ENCODE results near the gene ARID3A. TPM values are rescaled to one million over a fixed set of nuclear protein-coding genes. Genes with fewer than 3 reads are reported as not detected.

ARID3A gene
- total RNA-seq, 1 donor from 2014 or later: 2.4 TPM

DNA sequence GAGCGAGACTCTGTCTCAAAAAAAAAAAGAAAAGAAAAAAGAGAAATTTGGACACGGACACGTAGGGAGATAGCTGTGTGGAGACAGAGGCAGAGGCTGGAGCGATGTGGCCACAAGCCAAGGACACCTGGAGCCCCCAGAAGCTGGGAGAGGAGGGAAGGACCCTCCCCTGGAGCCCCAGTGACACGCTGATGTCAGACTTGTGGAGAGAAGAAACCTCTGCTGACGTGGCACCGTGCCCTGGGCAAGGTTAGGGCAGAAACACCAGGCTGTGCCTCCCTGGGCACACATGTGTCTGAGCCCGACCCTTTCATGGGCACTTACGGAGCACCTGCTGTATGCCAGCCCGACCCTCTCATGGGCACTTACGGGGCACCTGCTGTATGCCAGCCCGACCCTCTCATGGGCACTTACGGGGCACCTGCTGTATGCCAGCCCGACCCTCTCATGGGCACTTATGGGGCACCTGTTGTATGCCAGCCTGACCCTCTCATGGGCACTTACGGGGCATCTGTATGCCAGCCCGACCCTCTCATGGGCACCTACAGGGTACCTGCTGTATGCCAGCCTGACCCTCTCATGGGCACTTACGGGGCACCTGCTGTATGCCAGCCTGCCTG, 17.8 kb downstream of the ARID3A start:
- no peak for FAIRE-seq
- DNase-seq (ENCODE audit: low spot score in 2 of 2): no peak

DNA sequence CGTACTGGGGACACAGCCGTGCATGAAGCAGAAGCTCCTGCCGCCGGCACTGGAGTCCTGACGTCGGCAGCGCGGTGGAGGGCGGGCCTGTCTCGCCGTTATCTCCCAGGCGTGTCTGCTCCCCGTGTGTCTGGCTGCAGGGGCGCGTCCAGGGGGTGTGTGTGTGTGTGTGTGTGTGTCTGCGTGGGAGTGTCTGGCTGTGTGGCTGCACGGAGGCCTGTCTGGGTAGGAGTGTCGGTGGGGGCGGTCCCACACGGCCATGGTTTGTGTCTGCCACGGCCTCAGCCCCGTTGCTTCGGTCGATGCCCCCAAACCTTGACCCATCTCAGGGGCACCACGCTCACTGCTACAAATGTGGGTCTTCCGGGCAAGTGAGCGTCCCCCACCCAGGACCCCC, 18.3 kb downstream of the ARID3A start:
- FAIRE-seq: no peak
- DNase-seq (ENCODE audit: low spot score in 2 of 2): no peak

DNA sequence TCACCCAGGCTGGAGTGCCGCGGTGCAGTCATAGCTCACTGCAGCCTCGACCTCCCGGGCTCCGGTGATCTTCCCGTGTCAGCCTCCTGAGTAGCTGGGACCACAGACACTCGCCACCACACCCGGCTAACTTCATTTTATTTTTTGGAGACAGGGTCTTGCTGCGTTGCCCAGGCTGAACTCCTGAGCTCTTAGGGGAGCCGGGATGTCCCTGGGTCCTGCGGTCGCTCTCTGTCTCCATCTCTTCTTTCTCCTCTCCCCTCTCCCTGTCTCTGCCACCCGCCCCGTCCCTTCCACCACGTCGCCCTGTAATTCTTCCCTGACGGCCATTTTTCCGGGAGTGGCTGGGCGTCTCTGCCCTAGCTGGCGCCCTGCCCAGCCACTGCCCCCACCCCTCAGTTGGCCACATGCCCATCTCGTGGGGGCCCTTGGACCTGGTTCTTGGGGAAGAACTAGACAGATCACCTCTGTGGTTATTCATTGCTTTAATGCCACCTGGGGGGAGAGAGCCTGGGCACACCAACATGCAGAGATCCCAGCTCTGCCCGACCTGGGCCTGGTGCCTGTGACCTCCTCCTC, 18.9 kb downstream of the ARID3A start:
- FAIRE-seq (no peak), DNase-seq (ENCODE audit: low spot score in 2 of 2) (no peak)

DNA sequence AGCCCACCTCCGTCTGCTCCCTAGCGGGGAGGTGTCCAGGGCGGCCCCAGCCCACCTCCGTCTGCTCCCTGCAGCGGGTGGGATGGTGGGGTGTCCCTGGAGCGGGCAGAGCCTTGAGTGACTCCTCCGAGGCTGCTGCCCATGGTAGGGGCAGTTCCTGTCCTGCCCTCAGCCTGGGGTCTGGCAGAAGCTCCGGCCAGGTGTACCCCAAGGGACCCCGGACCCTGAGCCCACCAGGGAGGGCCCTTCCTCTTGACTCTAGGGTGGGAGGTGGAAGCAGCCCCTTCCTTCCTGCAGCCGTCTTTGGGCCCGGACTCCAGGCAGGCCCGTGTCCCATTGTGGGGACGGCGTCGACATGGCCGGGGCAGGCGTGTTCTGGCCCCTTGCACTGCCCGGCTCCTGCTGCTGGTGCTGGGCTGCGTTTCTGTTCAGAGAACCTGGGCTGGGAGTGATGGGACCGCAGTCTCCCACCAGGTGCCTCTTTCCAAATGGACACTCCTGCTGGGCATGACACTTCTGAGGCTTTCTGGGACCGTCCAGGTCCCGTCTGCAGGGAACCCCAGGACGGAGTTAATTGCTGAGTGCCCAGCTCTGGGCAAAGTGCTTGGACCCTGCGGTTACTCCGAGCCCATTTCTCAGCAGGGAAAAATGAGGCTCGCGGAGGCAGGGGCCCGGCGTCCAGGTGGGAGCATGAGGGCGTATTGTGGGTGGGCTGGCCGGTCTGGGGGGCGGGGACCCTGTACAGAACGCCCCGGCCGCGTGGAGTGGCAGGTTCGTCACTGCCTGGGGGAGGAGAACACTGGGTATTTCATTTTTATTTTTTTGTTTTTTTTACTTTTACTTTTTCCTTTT, 19.8 kb downstream of the ARID3A start:
- DNase-seq (ENCODE audit: low spot score in 2 of 2): no peak
- FAIRE-seq: no peak

DNA sequence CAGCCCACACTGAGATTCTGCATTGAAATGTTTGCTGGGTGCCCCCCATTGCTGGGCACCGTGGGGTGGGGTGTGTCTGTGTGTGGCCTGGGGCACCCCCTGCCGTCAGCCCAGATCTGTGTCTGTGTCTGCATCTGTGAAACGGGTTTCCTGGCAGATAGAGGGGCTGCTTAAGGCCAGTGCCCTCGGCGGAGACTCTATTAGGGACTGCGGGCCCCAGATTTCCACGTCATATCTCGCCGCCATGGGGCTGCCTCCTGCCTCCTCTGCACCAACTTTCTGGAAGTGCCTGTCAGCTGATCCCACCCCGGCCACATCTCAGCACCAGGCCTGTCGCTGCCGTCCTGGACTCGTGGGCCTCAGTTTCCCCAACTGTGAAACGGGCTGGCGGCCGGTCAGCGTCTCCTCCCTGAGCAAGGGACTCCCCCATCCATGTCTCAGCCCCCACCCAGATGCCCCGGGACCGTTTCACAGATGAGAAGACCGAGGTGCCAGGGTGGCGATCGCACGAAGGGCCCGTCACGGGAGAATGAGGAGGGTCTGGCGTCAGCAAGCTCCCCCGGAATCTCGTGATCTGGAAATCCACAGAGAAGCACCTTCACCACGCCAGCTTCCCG, 21.4 kb downstream of the ARID3A start:
- FAIRE-seq: no peak

DNA sequence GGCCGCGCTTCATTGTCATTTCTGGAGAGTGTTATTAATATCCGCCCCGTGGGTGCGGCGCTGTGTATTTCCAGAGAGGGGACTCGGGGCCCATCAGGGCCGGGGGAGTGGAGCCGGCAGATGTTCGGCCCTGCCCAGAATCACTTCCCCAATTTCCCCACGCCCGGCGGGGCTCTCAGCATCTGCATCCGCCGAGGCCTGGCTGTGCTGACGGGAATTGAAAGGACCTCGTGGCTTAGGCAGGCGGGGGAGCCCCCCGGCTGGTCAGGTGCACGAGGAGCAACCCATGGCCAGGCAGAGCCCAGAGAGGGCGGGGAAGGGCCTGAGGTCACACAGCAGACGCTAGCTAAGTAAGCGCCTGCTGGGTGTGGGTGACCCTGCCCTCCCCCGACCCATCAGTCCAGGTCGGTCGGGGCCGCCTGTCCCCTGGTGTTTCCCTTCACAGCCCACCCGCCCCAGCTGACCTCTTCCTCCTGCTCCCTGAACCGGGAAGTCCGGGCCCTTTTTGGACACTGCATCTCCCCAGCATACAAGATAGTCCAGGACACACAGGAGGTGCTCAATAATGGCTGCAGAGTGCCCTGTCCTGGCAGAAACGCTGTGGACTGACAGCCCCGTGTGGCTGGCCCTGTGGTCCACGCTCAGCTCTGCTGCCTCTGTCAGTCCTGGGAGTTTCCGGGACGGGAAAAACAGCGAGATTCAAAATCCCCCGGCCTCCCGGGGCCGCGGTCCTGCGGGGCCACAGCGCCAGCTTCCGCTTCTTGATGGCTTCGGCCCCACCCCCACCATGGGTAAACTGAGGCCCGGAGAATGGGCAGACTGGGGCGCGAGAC, 22.1 kb downstream of the ARID3A start:
- DNase-seq (ENCODE audit: low spot score in 2 of 2) (no peak), FAIRE-seq (no peak)

More for the DNA sequence above, 21.4 kb downstream of the ARID3A start:
- DNase-seq (ENCODE audit: low spot score in 2 of 2): no peak

DNA sequence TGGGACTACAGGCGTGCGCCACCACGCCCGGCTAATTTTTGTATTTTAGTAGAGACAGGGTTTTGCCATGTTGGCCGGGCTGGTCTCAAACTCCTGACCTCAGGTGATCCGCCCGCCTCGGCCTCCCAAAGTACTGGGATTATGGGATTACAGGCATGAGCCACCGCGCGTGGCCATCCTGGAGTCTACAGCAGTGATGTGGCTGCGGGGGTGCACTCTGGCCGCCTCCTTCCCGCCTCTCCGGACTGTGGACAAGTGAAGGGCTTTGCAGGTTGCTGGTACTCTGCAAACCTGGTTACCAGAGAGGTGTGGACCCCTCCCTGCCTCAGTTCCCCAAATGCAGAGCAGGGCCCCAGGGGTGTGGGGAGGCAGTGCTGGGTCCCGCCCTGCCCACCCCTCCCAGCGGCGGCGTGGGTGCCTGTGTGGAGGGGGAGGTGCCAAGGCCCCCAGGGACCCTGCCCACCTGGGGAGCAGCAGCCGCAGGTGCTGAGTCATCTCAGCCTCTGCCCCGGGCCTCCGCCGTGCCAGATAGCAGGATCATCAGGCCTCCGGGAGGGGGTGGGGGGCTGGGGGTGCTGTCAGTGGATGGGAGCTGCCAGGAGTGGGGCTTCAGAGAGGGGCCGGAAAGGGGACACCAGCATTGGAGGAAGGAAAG, 23.1 kb downstream of the ARID3A start:
- DNase-seq (ENCODE audit: low spot score in 2 of 2) (no peak), FAIRE-seq (no peak)

DNA sequence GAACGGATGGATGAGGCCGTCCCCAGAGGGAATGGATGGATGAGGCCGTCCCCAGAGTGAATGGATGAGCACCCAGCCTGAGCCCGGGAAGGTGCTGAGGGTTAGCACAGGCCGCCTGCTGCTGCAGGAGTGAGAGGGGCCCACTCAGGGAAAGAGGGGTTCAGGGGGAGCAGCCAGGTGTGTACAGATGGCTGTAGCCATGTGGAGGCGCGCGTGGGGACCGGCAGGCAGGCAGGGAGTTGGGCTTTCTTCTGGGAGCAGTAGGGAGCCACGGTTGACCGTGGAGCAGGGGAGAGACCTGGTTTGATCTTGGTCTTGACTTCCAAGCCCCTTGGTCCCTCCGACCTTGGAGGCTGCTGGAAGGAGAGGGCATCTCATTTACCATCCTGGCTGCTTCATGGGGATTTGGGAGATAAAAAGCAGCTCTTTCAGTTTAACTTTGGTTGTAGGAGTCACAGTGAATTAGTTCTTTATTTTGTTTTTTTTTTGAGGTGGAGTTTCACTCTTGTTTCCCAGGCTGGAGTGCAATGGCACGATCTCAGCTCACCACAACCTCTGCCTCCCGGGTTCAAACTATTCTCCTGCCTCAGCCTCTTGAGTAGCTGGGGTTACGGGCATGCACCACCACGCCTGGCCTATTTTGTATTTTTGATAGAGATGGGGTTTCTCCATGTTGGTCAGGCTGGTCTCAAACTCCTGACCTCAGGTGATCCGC, 24.7 kb downstream of the ARID3A start:
- no peak for FAIRE-seq
- no peak for DNase-seq (ENCODE audit: low spot score in 2 of 2)

DNA sequence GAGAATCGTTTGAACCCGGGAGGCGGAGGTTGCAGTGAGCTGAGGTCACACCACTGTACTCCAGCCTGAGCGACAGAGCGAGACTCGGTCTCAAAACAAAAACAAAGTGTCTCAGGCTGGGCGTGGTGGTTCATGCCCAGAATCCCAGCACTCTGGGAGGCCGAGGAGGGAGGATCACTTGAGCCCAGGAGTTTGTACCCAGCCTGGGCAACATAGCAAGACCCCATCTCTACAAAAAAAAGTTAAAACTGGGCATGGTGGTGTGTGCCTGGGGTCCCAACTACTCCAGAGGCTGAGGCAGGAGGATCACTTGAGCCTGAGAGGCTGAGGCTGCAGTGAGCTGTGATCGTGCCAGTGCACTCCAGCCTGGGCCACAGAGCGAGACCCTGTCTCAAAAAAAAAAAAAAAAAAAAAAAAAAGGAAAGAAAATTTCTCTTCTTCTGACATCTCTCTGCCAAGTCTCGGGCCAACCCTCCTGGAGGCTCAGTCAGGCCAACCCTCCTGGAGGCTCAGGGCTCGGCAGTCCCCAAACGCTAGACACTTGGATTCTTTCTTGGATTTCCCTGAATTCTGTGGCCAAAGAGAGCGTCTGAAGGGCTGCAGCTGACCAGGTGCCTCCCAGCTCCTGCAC, 26.3 kb downstream of the ARID3A start:
- DNase-seq (ENCODE audit: low spot score in 2 of 2) (no peak), FAIRE-seq (no peak)

DNA sequence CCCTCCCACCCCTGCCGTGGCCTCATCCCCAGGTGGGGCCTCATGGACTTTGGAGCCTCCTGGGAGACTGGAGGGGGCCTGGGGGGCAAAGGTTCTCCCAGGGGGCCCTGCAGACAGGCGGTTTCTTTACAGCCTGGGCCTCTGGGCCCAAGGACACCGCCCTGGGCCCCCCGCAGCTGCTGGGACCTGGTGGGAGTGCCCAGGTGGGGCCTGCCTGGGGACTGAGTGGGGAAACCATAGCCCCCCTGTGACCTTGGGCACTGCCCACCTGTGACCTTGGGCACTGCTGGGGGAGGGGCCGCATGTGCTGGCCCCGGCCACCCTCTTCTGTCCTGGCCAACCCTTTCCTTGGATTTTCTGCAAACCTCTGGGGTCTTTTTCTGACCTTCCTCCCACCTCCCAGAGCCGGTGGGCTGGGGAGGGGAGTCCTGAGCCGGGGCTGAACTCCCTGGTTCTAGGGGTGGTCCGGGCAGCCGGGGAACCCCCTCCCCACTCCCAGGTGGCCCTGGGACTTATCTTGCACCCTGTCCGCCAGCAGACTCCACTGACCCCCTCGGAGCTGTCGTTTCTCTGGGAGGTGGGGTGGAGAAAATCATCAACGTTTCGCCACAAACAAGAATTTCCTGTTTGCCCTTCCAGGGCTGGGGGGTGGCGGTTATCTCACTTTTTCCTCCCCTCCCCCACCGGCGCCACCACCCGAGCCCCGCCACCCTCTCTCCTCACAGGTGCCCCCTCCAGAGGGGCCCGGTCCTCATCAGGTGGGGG, 27.0 kb downstream of the ARID3A start:
- FAIRE-seq: no peak
- no peak for DNase-seq (ENCODE audit: low spot score in 2 of 2)

DNA sequence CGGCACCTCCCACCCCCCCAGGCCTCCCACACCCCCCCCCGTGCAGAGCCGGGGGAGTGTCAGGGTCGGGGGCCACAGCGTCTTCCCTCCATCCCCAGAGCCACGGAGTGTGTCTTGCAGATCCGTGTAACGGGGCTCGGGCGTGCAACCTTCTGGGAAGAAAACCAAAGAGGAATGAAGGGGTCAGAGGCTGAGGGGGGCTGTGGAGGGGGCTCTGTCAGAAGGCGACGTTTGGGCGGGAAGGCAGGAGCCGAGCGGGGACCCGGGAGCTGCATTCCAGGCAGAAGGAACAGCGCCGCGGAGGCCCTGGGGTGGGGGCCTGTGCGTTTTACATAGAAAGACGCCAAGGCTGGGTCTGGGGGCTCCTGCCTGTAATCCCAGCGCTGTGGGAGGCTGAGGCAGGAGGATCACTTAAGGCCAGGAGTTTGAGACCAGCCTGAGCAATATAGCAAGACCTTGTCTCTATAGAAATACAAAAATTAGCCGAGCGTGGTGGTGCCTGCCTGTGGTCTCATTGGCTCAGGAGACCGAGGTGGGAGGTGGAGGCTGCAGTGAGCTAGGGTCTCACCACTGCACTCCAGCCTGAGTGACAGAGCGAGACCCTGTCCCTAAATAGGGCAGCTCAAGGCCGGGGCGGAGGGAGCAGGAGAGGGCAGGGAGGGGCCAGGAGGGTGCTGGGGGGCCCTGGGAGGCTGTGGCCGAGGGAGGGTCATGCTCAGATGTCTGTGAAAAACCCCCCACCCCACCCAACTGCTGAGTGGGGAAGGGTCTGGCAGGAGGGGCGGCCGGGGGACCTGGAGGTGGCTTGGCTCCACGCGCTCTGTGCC, 27.8 kb downstream of the ARID3A start:
- DNase-seq (ENCODE audit: low spot score in 2 of 2) (no peak), FAIRE-seq (no peak)

DNA sequence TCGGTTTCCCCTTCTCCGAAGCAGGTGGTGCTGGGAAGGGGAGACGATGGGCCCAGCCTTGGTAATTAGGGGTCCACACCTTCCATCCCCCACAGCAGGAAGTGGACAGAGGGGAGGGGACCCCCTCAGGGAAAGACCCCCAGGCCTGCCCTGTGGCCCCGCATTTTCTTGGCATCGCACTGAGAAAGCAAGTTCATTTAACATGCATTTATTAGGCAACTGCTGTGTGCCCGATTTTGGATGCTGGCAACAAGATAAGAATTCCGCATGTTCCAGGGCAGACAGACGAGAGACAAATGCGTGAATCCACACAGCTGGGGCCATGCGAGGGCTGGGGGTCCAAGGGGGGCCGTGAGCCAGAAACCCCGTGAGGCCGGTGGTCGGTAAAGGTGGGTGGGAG, 28.4 kb downstream of the ARID3A start:
- no peak for FAIRE-seq
- no peak for DNase-seq (ENCODE audit: low spot score in 2 of 2)

DNA sequence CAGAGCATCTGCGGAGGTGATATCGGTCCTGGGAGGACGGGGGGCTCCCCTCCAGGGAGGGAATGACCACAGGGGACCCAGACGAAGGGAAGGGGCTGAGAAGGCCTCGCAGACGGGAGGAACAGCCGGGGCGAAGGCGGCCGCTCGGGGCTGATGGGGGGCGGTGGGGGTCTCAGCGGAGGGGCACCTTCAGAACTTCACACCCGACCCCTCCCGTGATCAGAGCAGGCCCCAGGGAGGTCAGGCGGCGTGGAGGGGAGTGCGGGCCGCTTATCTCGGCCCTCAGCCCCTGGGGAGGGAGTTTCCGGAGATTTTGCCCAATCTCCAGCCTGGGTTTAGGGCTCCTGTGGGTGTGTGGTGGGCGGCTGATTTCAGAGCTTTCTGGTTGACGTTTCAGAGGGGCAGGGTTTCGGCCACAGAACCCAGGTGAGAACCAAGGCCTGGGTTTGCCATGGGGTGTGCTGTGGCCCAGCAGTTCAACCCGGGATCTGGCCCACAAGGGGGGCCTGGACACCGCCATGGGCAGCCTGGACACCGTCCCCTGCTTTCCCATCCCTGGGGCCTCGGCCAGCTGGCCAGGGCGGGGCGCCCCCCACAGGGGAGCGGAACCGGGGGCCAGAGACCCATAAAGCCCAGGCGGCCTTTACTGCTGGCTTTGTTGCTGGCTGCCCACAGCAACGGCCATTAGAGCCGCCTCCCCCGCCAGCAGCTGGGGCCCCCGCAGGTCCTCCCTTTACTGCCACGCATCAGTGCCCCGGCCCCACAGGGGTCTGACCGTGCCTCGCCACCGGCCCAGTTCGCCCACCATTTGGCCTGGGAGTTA, 29.0 kb downstream of the ARID3A start:
- no peak for FAIRE-seq
- no peak for DNase-seq (ENCODE audit: low spot score in 2 of 2)

DNA sequence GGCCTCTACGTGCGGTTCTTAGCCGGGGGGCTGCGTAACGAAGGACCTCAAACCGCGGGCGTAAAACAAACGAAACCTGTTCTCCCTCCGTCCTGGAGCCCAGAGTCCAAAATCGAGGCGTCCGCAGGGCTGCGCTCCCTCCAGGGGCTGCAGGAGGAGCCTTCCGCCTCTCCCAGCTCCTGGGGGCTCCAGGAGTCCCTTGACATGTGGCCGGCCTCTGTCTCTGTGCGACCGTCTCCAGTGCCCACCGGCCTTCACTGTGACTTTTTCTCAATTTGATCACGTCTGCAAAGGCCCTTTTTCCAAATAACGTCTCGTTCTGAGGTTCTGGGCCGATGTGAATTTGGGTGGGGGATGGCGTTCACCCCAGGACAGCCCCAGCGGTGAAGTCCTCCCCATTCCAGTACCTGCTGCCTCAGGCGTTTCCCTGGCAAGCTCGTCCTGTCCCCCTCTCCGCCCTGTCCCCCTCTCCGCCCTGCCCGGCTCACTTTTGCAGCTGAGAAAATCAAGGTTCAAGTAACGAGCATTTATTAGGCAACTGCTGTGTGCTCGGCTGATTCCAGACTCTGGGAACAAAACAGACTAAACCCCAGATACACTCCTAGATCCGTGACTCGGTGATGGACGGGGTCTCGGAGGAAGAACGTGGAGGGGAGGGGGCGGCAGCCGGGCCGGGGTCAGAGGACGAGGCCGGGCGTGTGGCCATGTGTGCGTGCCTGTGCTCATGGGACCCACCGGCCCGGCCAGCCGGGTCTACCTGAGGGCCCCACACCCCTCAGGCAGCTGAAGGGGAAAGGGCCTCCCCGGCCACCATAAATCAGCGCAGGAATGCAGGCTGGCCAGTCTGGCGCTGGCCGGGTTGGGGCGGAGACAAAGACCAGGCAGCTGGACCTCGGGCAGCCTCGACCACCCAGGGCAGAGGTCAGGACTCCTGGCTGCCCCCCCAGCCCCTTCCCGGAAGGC, 30.2 kb downstream of the ARID3A start:
- FAIRE-seq: no peak
- no peak for DNase-seq (ENCODE audit: low spot score in 2 of 2)

DNA sequence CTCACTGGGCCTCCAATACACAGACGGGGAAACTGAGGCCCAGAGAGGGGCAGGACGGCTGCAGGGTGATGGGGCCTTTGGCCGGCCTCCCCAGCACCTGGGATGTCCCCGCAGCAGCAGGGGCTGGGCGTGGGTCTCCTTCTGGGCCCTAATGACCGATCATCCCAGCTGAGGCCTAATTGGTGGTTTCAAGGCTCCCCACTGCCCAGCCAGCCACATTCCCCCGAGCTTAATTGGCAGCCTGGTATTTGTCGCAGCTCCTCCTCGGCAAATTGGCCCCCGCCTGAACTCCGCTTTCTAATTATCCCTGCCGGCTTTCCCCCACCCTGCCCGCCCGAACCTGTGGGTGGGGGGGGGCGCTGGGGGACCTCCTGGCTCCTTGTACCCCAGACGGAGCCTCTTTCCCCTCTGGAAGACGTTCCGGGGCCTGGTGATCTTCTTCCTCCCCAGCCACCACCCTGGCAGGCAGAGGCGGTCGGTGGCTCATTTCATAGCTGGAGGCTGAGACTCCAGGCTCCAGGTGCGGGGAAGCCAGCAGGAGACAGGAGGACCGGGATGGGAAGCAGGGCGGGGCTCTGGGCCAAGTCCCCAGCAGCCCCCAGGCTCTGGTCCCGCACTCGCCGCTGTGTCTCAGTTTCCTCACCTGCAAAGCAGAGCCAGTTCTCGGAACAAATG, 31.1 kb downstream of the ARID3A start:
- FAIRE-seq: no peak
- DNase-seq (ENCODE audit: low spot score in 2 of 2): no peak

Measured in frontal cortex (tissue), 4 donors.